Measurements from ENCODE around the gene C5orf52.
"Not testable (repeated sequence)": the region's sequence is repeated elsewhere in the genome, so short reads cannot be mapped to it uniquely, and the experiment has no call there.

Gene C5orf52

GRCh38 chr5:157670662-157671591, at the start of gene C5orf52:
C5orf52 (plus strand) TSS chr5:157671533; CDS start chr5:157671615, 82 bp downstream.
- peak in 2 of 3 donors; percentile 6 to 17 for DNase-seq (ENCODE audit: low read depth in 2 of 3, low spot score in 1 of 3)

GRCh38 chr5:157624144-157624543, 47.2 kb upstream of the C5orf52 start:
- DNase-seq (ENCODE audit: low read depth in 2 of 3, low spot score in 1 of 3), result no peak

GRCh38 chr5:157626831-157627230, 44.5 kb upstream of the C5orf52 start:
- DNase-seq (ENCODE audit: low read depth in 2 of 3, low spot score in 1 of 3), result no peak

GRCh38 chr5:157630341-157630740, 41.0 kb upstream of the C5orf52 start:
- DNase-seq (ENCODE audit: low read depth in 2 of 3, low spot score in 1 of 3), result no peak

- DNase-seq (ENCODE audit: low read depth in 2 of 3, low spot score in 1 of 3), result no peak
Measured at GRCh38 chr5:157640406-157641066, 30.8 kb upstream of the C5orf52 start.

- no peak for DNase-seq (ENCODE audit: low read depth in 2 of 3, low spot score in 1 of 3)
Measured at GRCh38 chr5:157648275-157648990, 22.9 kb upstream of the C5orf52 start.

- no peak for DNase-seq (ENCODE audit: low read depth in 2 of 3, low spot score in 1 of 3)
Measured at GRCh38 chr5:157649101-157649500, 22.2 kb upstream of the C5orf52 start.

- DNase-seq (ENCODE audit: low read depth in 2 of 3, low spot score in 1 of 3), result no peak
Measured at GRCh38 chr5:157650991-157651611, 20.2 kb upstream of the C5orf52 start.

- peak; percentile 67 to 78 (median 76) for DNase-seq (ENCODE audit: low read depth in 2 of 3, low spot score in 1 of 3)
Measured at GRCh38 chr5:157651623-157652376, 19.5 kb upstream of the C5orf52 start.

- DNase-seq (ENCODE audit: low read depth in 2 of 3, low spot score in 1 of 3), result no peak
Measured at GRCh38 chr5:157652377-157652692, 19.0 kb upstream of the C5orf52 start, which contains the start of gene SOX30. SOX30 (minus strand) TSS chr5:157652438; CDS start chr5:157652078, 360 bp downstream.

- DNase-seq (ENCODE audit: low read depth in 2 of 3, low spot score in 1 of 3), result no peak
Measured at GRCh38 chr5:157657516-157657915, 13.8 kb upstream of the C5orf52 start.

GRCh38 chr5:157658893-157659292, 12.4 kb upstream of the C5orf52 start:
- no peak for DNase-seq (ENCODE audit: low read depth in 2 of 3, low spot score in 1 of 3)

GRCh38 chr5:157659868-157660660, 11.3 kb upstream of the C5orf52 start:
- no peak for DNase-seq (ENCODE audit: low read depth in 2 of 3, low spot score in 1 of 3)

- no peak for DNase-seq (ENCODE audit: low read depth in 2 of 3, low spot score in 1 of 3)
Measured at GRCh38 chr5:157665467-157666070, 5.8 kb upstream of the C5orf52 start.

GRCh38 chr5:157668356-157668755, 3.0 kb upstream of the C5orf52 start:
- no peak for DNase-seq (ENCODE audit: low read depth in 2 of 3, low spot score in 1 of 3)

GRCh38 chr5:157669701-157670097, 1.6 kb upstream of the C5orf52 start:
- no peak for DNase-seq (ENCODE audit: low read depth in 2 of 3, low spot score in 1 of 3)

- no peak for DNase-seq (ENCODE audit: low read depth in 2 of 3, low spot score in 1 of 3)
Measured at GRCh38 chr5:157671592-157672330, 428 bp downstream of the C5orf52 start.

GRCh38 chr5:157672976-157673375, 1.6 kb downstream of the C5orf52 start:
- DNase-seq (ENCODE audit: low read depth in 2 of 3, low spot score in 1 of 3), result no peak

- DNase-seq (ENCODE audit: low read depth in 2 of 3, low spot score in 1 of 3), result not testable (repeated sequence)
Measured at GRCh38 chr5:157674351-157674750, 3.0 kb downstream of the C5orf52 start.
